Immature natural killer cell (primary cell): ENCODE results near the gene GPR158. TPM values are rescaled to one million over a fixed set of nuclear protein-coding genes. Genes with fewer than 3 reads are reported as not detected.

ENCODE experiments used
- DNase-seq, 3 donors: peaks; one replicate each; pipeline ENCODE4 v3.0.0; 2022; ENCODE audit warnings: mixed read lengths in 1 of 3
- H3K27ac Mint-ChIP-seq, 6 donors: one replicate each; pipeline ENCODE4 v1.8.0; 2020; ENCODE audit warnings: mixed read lengths in 6 of 6, mild to moderate bottlenecking in 5 of 6, inconsistent platforms in 4 of 6, moderate library complexity in 3 of 6
- H3K27me3 Mint-ChIP-seq, 3 donors: one replicate each; pipeline ENCODE4 v1.8.0; 2020 to 2021; ENCODE audit warnings: low read depth in 3 of 3, mild to moderate bottlenecking in 3 of 3, mixed read lengths in 3 of 3, moderate library complexity in 3 of 3, inconsistent platforms in 1 of 3
- H3K36me3 Mint-ChIP-seq, 3 donors: one replicate each; pipeline ENCODE4 v1.8.0; 2020; ENCODE audit warnings: mixed read lengths in 3 of 3, inconsistent platforms in 2 of 3, mild to moderate bottlenecking in 2 of 3
- H3K4me1 Mint-ChIP-seq, 2 donors: one replicate each; pipeline ENCODE4 v1.8.0; 2020; ENCODE audit warnings: inconsistent platforms in 2 of 2, mild to moderate bottlenecking in 2 of 2, mixed read lengths in 2 of 2, moderate library complexity in 1 of 2
- H3K4me3 Mint-ChIP-seq, 5 donors: one replicate each; pipeline ENCODE4 v1.8.0; 2020; ENCODE audit warnings: mild to moderate bottlenecking in 5 of 5, mixed read lengths in 5 of 5, inconsistent platforms in 3 of 5, moderate library complexity in 3 of 5
- H3K9me3 Mint-ChIP-seq, 6 donors: one replicate each; pipeline ENCODE4 v1.8.0; 2020; ENCODE audit warnings: mild to moderate bottlenecking in 6 of 6, mixed read lengths in 6 of 6, inconsistent platforms in 4 of 6, moderate library complexity in 3 of 6
- polyA plus RNA-seq, 3 donors: library from polyadenylated mRNA; unstranded; fragments of 300-500 nt; fragmentation: Illumina TruSeq; gene quantifications; one replicate each; pipeline ENCODE4 v1.2.3, GENCODE V29; 2021

GPR158 gene
- polyA plus RNA-seq, 3 donors from 2014 or later = not detected

DNA sequence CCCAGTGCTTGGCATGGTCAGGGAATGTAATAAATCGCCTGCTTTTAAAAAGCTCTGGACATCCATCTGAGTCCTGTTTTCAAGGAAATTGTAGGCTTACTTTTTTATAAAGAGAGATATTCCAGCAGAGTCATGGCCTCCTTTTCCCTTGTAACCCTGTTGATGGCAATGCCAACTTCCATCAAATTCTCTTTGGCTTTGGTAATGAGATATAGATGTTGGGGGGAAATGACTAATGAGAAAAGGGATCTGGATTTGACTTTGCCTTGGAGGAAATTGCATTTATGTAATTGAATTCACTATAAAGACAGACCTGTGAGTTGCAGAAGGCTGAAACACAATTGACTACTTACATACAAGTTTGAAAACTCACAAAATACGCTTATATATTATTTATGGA, 347.5 kb downstream of the GPR158 start:
- no peak for DNase-seq
- peaks cover 0 to 6% (median 6%) of the 10 kb centered on the region in 3 donors for H3K36me3 Mint-ChIP-seq
- no peak overlapping the region for H3K27ac Mint-ChIP-seq
- no peaks in the 10 kb centered on the region for H3K4me1 Mint-ChIP-seq
- H3K9me3 Mint-ChIP-seq = peaks cover 7 to 30% (median 22%) of the 10 kb centered on the region in 6 donors
- peaks cover 0 to 2% (median 0%) of the 10 kb centered on the region in 3 donors for H3K27me3 Mint-ChIP-seq
- no peak overlapping the region for H3K4me3 Mint-ChIP-seq

DNA sequence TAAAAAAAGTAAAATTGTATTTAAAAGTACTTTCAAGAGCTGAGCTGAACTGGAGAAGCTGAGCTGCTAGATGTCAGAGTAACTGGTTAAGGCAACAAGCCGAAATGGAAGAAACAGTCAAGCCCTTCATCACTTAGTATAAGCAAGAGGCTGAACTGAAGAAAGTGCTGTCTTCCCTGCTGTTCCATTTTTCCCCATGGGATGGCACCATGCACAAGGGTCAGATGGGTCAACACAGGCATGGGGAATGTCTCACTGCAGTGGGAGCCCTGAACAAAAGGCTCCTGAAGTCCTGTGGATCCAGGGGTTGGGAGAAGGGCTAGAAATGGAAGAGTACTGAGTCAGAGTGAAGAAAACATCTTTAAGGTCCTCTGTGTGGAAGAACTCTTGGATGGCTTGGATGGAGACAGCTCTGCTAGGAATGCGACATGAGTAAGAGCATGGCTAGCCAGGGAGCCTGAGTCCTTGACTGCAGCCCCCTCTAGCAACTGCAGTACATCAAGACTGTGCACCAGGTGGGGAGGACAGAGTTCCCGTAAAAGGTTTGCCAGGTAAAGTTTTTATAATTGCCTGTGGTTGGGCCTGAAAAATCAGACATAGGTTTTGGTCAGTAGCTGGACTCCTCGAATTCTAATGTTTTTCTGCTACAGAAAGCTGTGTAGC, 348.3 kb downstream of the GPR158 start:
- no peak for DNase-seq
- Mint-ChIP-seq H3K27me3 (peaks cover 0 to 2% (median 0%) of the 10 kb centered on the region in 3 donors), H3K4me3 (no peak overlapping the region), H3K36me3 (peaks cover 0 to 6% (median 6%) of the 10 kb centered on the region in 3 donors), H3K4me1 (no peaks in the 10 kb centered on the region), H3K9me3 (peaks cover 7 to 30% (median 22%) of the 10 kb centered on the region in 6 donors), H3K27ac (no peak overlapping the region)

GRCh38 chr10:25530306-25530705, 355.5 kb downstream of the GPR158 start:
- H3K4me3 Mint-ChIP-seq = no peak overlapping the region
- peaks cover 2 to 17% (median 7%) of the 10 kb centered on the region in 6 donors for H3K9me3 Mint-ChIP-seq
- H3K36me3 Mint-ChIP-seq = no peaks in the 10 kb centered on the region
- H3K4me1 Mint-ChIP-seq = no peaks in the 10 kb centered on the region
- DNase-seq = no peak
- no peak overlapping the region for H3K27ac Mint-ChIP-seq
- H3K27me3 Mint-ChIP-seq = peaks cover 0 to 2% (median 2%) of the 10 kb centered on the region in 3 donors

DNA sequence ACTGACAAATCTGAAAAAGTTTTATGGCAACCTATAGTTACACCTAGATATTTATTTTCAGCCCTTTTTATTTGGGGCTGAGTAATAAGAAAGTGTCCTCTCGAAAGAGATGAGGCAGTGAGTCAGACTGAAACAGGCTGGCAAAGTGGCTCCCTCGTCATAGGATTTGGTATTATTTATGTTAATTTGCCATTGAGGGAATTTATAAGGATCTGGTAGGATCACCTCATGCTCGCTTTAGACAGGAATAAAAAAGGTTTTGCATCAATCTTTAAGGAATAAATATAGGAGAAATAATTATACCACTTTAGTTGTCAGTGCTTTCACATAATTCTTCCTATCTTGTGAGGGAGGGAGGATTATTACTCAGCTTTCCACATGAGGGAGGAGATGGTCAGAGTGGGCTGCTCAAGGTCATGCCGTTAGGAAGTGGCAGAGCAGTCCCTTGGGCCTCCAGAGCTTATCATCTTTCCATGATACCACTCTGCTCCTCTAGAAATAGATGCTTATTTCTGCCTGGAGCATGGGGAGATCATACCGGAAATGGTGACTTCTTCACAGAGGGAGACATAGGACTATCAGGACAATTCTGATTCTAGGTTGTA, 356.8 kb downstream of the GPR158 start:
- Mint-ChIP-seq H3K27me3 (peaks cover 0 to 2% (median 0%) of the 10 kb centered on the region in 3 donors), H3K4me3 (no peak overlapping the region), H3K27ac (no peak overlapping the region), H3K9me3 (peaks cover 2 to 20% (median 3%) of the 10 kb centered on the region in 6 donors), H3K4me1 (no peaks in the 10 kb centered on the region), H3K36me3 (no peaks in the 10 kb centered on the region)
- no peak for DNase-seq

GRCh38 chr10:25532213-25532612, 357.4 kb downstream of the GPR158 start:
- Mint-ChIP-seq H3K27me3 (peaks cover 0 to 2% (median 0%) of the 10 kb centered on the region in 3 donors), H3K27ac (no peak overlapping the region), H3K4me3 (no peak overlapping the region), H3K36me3 (no peaks in the 10 kb centered on the region), H3K9me3 (peaks cover 0 to 17% (median 3%) of the 10 kb centered on the region in 6 donors), H3K4me1 (no peaks in the 10 kb centered on the region)
- DNase-seq = no peak

DNA sequence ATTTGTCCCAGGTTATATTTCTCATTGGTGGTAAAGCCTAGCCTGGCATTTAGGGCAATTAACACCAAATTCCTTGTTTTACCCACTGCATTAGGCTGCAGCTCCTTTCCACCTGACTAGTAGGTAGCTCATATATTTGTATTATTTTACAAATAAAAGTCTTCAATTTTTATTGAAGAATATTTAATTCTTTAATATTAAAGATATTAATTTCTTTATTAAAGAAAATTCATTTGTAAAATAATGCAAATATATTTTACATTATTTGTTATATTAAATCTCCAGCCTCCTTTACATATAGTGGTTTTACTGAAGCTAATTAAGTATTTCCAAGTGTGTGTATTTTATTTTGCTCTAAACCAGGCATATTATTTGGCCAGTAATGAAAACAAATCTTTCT, 361.2 kb downstream of the GPR158 start:
- H3K36me3 Mint-ChIP-seq = no peaks in the 10 kb centered on the region
- no peak for DNase-seq
- H3K27me3 Mint-ChIP-seq = no peaks in the 10 kb centered on the region
- no peak overlapping the region for H3K27ac Mint-ChIP-seq
- H3K4me1 Mint-ChIP-seq = no peaks in the 10 kb centered on the region
- peaks cover 0 to 9% (median 2%) of the 10 kb centered on the region in 6 donors for H3K9me3 Mint-ChIP-seq
- no peak overlapping the region for H3K4me3 Mint-ChIP-seq

DNA sequence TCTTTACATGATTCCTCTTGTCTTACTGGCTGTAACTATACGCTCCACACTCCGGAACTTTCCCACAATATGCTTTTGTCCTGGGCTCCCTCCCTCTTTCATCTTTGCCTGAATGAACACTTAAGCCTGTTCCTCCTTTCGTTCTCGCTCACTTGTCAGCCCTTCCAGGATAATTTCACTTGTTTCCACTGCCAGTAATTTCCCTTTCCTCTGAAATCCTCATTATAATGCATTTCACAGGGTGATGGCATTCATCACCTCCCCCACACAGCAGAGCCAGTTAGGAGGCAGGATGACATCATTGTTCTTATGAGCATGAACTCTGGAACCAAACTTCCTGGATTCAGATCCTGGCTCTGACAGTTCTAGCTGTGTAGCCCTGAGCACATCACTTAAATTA, 372.6 kb downstream of the GPR158 start:
- Mint-ChIP-seq H3K27me3 (peaks cover 0 to 3% (median 0%) of the 10 kb centered on the region in 3 donors), H3K36me3 (no peaks in the 10 kb centered on the region), H3K9me3 (peaks cover 0 to 15% (median 5%) of the 10 kb centered on the region in 6 donors), H3K27ac (no peak overlapping the region), H3K4me3 (no peak overlapping the region), H3K4me1 (no peaks in the 10 kb centered on the region)
- no peak for DNase-seq

GRCh38 chr10:25552283-25552919, 377.6 kb downstream of the GPR158 start:
- Mint-ChIP-seq H3K36me3 (no peaks in the 10 kb centered on the region), H3K9me3 (peaks cover 0 to 4% (median under 1%) of the 10 kb centered on the region in 6 donors), H3K27ac (no peak overlapping the region), H3K4me3 (no peak overlapping the region), H3K27me3 (no peaks in the 10 kb centered on the region), H3K4me1 (no peaks in the 10 kb centered on the region)
- no peak for DNase-seq

DNA sequence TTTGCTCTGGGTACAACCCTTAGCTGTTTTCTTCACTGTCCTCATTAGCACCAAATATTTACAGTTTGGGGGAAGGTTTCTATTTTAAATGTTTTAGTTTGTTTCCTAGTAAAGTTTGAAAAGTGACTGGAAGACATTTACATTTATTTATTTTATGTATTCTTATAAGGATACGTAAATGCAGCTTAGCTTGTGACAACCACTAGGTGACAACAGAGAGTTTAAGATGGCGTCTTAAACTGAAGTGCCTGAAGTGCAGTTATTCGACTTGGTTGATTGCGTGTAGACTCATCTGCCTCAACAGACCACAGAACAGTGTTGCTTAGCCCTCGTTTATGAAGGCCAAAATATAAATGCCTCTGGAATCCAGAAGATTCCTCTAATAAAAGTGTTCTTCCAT, 381.1 kb downstream of the GPR158 start:
- H3K9me3 Mint-ChIP-seq = peaks cover 0 to 5% (median 2%) of the 10 kb centered on the region in 6 donors
- peaks cover 0 to 3% (median 1%) of the 10 kb centered on the region in 3 donors for H3K27me3 Mint-ChIP-seq
- H3K27ac Mint-ChIP-seq = no peak overlapping the region
- no peak overlapping the region for H3K4me3 Mint-ChIP-seq
- DNase-seq = no peak
- no peaks in the 10 kb centered on the region for H3K4me1 Mint-ChIP-seq
- no peaks in the 10 kb centered on the region for H3K36me3 Mint-ChIP-seq

GRCh38 chr10:25556457-25556856, 381.7 kb downstream of the GPR158 start:
- no peak overlapping the region for H3K4me3 Mint-ChIP-seq
- no peaks in the 10 kb centered on the region for H3K36me3 Mint-ChIP-seq
- peaks cover 0 to 3% (median 1%) of the 10 kb centered on the region in 3 donors for H3K27me3 Mint-ChIP-seq
- H3K27ac Mint-ChIP-seq = no peak overlapping the region
- no peaks in the 10 kb centered on the region for H3K4me1 Mint-ChIP-seq
- peaks cover 0 to 5% (median 1%) of the 10 kb centered on the region in 6 donors for H3K9me3 Mint-ChIP-seq
- DNase-seq = no peak

DNA sequence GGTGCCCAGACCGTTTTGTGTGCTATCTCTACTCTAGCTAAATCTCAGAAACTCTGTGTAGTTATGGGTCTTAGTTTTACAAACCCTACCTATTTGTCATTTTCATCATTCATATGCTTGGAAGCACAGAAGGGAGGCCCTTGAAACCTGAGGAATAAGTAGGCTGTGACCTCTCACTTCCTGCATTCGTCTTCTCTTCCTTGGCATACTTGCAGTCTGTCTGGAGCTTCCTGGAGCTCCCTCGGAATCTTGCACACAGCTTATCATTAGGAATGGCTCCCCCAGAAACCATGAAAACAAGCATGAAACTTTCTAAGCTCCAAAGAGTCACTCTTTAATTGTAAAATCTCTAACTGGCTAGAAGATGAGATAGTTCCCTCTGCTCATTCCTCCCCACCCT, 382.3 kb downstream of the GPR158 start:
- Mint-ChIP-seq H3K36me3 (no peaks in the 10 kb centered on the region), H3K4me3 (no peak overlapping the region), H3K27me3 (peaks cover 0 to 3% (median 1%) of the 10 kb centered on the region in 3 donors), H3K9me3 (peaks cover 0 to 5% (median 1%) of the 10 kb centered on the region in 6 donors), H3K4me1 (no peaks in the 10 kb centered on the region), H3K27ac (no peak overlapping the region)
- DNase-seq = no peak

DNA sequence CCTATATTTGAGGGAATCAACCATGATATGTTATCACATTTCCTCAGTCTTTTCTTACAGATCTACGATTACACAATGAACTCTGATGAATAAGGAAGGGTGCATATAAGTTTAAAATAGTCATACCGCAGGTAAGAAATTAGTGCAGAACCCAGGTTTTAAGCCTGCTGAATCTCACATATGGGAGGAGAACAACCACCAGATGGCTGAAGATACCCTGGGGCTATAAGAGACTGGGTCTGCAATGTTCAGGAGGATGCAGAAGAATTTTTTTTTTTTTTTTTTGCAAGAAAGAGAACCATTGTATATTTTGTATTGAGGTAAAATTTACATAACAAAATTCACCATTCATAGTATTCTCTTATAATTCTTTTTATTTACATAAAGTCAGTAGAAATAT, 387.0 kb downstream of the GPR158 start:
- no peaks in the 10 kb centered on the region for H3K4me1 Mint-ChIP-seq
- peaks cover 0 to 18% (median 4%) of the 10 kb centered on the region in 6 donors for H3K9me3 Mint-ChIP-seq
- no peak overlapping the region for H3K27ac Mint-ChIP-seq
- H3K4me3 Mint-ChIP-seq = no peak overlapping the region
- H3K36me3 Mint-ChIP-seq = no peaks in the 10 kb centered on the region
- no peak for DNase-seq
- peaks cover 0 to 3% (median 3%) of the 10 kb centered on the region in 3 donors for H3K27me3 Mint-ChIP-seq

- Mint-ChIP-seq H3K4me1 (no peaks in the 10 kb centered on the region), H3K27me3 (peaks cover 0 to 3% (median 3%) of the 10 kb centered on the region in 3 donors), H3K9me3 (peaks cover 0 to 18% (median 4%) of the 10 kb centered on the region in 6 donors), H3K4me3 (no peak overlapping the region), H3K36me3 (no peaks in the 10 kb centered on the region), H3K27ac (no peak overlapping the region)
- no peak for DNase-seq
Measured at GRCh38 chr10:25562547-25562946, 387.7 kb downstream of the GPR158 start.

- H3K4me3 Mint-ChIP-seq = no peak overlapping the region
- H3K27ac Mint-ChIP-seq = no peak overlapping the region
- H3K4me1 Mint-ChIP-seq = no peaks in the 10 kb centered on the region
- no peak for DNase-seq
- H3K27me3 Mint-ChIP-seq = peaks cover 0 to 2% (median 0%) of the 10 kb centered on the region in 3 donors
- no peaks in the 10 kb centered on the region for H3K36me3 Mint-ChIP-seq
- H3K9me3 Mint-ChIP-seq = peaks cover 0 to 20% (median 4%) of the 10 kb centered on the region in 6 donors
Measured at GRCh38 chr10:25564351-25564750, 389.6 kb downstream of the GPR158 start.
